GM19397 (cell line): ENCODE results near the gene AOPEP.
"Not testable (repeated sequence)": the region's sequence is repeated elsewhere in the genome, so short reads cannot be mapped to it uniquely, and the experiment has no call there.

ENCODE experiments used
- ATAC-seq: cut with Tn5 transposase; IDR thresholded peaks from one replicate; pipeline ENCODE4 v1.9.1; 2021; ENCODE audit warnings: mild to moderate bottlenecking, moderate library complexity; ENCODE audit not compliant: unreplicated experiment

Gene AOPEP

GRCh38 chr9:95008151-95008771, 281.8 kb downstream of the AOPEP start:
- no peak for ATAC-seq

GRCh38 chr9:95009459-95009858, 283.0 kb downstream of the AOPEP start:
- no peak for ATAC-seq

- no peak for ATAC-seq
Observed at GRCh38 chr9:95010431-95010838, 283.9 kb downstream of the AOPEP start.

GRCh38 chr9:95012035-95012708, 285.7 kb downstream of the AOPEP start:
- no peak for ATAC-seq

GRCh38 chr9:95012902-95013301, 286.4 kb downstream of the AOPEP start:
- no peak for ATAC-seq

DNA sequence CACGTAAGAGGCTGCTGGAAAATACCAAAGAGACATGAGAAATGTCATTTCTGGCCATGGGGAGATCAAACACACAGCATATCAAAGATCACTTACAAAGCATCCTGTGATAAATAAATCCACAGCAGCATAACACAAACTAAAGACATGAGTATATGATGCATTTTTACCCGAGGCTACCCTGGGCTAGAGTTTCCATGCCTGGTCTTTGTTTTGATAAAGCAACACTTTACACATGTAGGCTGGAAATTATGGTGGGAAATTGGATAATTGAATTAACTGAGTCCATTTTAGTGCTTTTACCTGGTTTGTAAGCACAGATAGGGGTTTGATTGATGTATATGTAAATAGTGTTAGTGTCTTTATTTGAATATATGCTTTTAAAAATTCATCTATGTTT, 288.4 kb downstream of the AOPEP start:
- no peak for ATAC-seq

DNA sequence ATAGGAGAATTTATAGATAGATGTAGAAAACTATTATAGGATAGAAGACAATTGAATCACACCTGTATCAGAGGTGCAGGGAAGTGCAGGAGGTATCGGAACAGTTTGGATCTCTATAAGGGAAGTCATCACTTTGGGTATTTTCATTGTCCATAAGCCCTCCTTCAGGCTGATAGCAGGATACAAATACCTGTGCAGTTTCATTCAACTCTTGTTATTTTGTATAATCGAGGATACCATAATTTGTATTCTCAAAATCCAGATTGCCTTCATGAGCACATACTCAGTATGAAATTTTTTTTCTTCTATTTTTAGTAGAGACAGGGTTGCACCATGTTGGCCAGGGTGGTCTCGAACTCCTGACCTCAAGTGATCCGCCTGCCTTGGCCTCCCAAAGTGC, 289.1 kb downstream of the AOPEP start:
- ATAC-seq = no peak

DNA sequence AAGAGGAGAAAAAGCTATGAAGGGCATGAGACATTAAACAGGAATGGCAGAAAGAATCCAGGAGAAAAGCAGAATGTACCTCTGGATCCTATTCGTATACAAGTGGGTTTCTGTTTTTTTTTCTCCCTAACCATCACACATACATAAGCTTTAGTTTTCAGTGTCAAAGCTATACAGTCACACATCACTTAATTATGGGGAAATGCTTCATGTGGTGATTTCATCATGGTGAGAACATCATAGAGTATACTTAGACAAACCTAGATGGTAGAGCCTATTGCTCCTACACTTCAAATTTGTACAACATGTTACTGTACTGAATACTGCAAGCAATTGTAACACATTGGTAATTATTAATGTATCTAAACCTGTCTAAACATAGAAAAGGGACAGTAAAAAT, 290.6 kb downstream of the AOPEP start:
- ATAC-seq = no peak

DNA sequence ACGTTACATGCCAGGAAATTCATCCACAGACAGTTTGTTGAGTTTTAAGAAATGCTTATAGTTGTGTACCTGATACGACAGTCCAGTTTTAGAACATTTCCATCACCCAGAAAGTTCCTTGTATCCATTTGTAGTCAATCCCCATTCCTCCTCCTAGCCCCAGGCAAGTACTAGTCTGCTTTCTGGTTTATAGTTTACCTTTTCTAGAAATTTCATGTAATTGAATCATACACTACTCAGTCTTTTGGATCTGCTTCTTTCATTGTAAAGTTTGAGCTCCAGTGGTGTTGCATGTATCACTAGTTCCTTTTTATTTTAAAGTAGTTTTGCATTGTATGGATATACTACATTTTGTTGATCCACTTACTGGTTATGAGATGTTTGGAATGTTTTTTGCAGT, 291.2 kb downstream of the AOPEP start:
- ATAC-seq = no peak

DNA sequence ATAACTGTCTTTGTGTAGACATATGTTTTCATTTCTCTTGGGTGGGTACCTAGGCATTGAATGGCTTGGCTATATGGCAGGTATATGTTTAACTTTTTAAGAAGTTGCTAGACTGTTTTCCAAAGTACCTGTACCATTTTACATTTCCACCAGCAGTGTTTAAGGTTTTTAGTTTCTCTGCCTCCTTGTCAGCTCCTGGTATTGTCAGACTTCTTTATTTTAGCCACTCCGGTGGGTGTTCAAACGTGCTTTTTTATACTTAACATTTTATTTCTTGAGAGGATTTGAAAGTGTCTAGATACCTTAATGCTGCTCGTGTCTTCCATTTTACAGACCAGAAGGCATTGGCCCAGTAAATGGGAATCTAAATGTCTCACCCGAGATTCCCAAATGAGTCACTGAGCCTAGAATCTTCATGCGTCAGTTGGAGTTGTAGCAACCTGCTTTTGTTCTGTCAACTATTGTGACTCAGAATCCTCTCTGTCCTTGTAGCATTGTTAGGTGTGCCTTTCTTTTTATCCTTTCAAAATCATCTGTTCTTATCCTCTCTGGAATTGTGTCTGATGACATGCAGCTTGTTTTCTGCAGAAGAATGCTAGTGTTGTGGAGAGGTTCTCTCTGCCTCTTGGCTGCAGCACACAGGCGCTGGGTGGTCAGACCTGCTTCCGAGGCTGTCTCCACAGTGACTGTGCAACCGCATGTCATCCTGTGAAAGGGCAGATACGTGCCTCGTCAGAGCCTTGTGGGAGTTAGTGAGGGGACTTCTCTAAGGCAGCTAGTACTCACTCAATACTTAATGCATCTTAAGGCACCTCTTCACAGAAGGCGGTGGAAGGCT, 291.8 kb downstream of the AOPEP start:
- ATAC-seq = no peak

GRCh38 chr9:95020644-95021043, 294.1 kb downstream of the AOPEP start:
- not testable (repeated sequence) for ATAC-seq

DNA sequence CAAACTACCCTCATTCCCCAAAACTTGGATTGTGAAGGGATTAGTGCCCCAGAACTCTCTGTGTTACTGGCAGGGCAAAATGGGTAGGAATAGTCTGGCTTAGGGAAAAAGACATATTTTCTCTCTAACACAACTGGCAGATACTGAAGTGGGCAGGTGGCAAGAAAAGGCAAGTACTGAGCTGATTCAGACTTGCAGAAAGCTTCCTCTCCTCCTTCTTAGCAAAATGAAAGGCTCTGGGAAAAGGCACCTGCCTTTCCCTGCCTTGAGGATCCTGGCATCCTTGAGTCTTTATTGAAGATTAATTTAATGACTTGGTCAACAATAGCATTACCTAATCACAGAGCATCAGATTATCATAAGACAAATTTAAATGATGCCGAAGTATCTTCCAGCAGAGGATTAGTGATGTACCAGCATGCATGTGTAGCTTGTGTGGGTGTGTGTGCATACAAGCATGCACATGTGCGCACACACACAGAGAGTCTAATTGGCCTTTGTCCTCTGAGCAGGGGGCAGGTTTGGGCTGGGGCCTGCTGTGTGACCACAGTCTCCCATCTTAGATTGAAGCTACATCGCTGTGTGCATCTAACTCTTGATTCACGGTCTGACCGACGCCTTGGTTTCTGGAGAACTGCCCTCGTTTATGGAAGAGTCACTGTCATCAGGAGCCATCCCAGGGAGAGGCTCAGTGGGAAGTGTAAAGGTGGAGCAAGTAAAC, 294.8 kb downstream of the AOPEP start:
- ATAC-seq = no peak

DNA sequence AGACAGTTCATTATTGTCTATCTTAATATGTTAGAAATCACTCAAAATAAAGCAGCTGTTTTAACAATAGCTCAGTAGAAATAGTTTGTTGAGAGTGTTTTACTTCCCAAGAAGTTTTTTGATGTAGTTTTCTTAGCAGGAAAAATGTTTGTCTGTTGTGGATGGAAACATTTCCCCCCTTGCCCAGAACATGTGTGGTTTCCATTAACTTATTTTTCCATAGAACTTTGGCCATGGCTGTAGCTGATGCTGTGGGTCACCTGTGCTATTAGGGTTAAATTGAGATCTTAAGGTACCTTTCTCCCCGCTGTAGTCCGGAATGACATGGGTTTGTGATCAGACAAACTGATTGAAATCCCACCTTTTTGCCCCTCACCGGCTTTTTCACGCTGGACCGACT, 296.2 kb downstream of the AOPEP start:
- no peak for ATAC-seq

DNA sequence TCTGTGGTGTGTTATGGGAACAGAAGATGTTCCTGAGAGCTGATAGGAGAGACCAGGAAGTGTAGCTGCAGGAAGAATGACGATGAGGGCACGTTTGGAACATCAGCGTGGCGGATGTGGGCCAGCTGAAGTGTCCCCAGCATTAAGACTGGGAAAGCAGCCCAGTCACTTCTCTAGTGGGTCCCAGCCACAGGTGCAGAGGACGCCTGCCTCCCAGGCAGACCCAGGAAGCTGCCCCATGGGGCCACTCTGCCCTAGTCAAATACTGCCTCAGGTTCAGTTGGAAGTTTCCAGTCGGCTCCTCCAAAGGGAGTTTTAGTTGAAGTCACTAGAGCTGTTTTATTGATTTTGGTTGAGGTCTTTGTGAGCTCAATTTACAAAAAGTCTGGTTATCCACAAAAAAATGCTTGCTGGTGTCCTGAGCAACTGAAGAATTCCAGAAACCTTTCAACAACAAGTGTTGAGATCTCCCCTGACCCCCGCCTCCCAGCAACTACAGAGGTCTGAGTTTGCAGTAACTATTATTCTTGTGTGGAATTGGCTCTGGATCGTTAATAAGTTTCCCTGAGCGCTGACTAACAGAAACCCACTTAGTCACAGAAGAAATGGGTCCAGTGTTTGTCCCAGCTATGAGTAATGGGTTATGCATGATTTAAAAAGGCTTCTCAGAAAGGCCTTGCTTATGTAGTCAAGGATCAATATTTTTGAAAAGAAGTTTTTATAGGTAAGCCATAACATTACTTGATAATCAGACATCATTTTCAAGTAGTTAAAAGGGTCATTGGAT, 296.9 kb downstream of the AOPEP start:
- no peak for ATAC-seq

DNA sequence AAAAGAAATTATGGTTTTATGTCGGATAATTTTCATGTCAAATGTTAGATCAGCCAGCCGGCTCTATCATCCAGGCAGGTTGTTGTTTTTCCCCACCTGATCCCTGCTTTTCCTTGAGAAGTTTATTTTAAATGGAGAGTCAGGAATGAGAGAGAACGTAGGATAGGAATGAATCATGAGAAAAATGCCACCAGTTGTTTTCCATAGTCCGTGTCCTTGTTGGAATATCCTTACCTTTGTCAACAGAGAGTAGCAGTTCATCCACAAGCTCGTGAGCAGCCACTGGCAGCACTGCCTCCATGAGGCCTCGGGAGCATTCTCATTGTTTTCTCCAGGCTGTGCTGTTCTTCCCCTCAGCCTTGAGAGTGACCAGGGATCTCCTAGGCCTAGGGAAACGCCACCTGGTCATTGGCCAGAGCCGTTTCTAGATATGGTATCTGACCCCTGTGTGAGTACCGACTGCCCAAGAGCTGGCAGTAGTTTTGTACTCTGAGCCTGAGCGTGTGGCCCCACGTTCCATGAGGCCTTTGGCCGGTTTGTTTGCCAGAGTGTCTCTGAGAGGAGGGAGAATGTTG, 297.7 kb downstream of the AOPEP start:
- no peak for ATAC-seq

DNA sequence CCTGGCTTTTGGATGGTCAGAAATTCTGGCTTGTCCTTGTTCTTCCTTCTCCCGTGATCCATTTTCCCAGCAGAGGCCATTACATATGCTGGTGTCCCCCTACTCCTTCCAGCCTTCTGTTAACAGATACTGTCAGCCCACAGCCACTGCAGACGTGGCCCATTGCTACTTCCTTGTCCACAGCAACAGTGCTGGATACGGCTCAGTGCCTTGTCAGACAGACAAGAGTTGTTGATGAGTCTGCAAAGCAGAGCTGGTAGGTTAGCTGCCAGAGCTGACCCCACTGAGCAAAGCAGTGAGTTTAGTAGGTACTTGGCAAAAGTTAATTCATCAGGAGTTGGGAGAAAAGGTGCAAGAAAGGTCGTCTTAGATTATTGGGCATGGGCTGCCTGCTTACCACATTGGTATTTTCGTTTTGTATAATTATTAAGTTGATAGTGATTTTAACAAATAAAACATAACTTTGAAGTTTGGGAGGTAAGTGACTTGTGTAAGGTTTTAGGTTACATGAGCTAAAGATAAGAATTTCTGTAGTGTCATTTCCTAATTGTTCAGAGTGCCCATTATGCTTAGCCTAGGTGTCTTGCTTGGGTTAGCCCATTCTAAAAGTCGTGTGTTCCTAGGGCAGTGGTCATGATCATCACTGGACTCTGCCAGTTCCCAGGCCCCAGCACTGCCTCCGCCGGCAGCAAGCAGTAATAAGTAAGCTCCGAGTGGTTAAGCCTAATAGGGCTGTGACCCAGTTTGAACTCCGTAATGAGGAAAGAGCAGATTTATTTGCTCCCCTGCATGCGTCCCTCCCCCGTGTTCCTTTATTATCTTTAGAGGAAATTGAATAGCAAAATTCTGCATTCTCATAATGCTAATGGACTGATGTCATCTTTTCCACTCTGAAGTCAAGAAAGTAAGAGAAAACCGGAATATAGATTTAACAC, 299.0 kb downstream of the AOPEP start:
- no peak for ATAC-seq

DNA sequence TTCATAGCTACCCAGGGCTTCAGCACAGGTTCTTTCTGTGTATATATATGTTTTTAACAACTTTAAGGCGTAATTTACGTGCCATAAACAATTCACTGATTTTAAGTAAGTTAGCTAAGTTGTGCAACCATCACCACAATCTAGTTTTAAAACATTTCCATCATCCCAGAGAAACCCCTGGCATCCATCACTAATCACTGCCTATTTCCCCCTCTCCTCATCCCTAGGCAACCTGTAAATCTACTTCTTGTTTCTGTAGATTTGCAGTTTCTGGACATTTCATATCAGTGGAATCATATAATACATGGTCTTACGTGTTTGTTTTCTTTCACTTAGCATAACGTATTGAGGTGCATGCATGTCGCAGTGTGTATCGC, 299.6 kb downstream of the AOPEP start:
- ATAC-seq = no peak

GRCh38 chr9:95027914-95028852, 301.7 kb downstream of the AOPEP start:
- ATAC-seq = no peak
